Embryonic facial prominence (tissue), 1 donor: ENCODE results near the gene WNK2.
"Not testable (repeated sequence)": the region's sequence is repeated elsewhere in the genome, so short reads cannot be mapped to it uniquely, and the experiment has no call there.

Experiments
- DNase-seq: peaks from one replicate; pipeline ENCODE4 v3.0.0-alpha.2; 2016; ENCODE audit errors: extremely low spot score

Gene WNK2

GRCh38 chr9:93183663-93184431, at the start of gene WNK2:
WNK2 (plus strand) TSS chr9:93184139; CDS start chr9:93184930, 791 bp downstream.
- DNase-seq, result no peak

- no peak for DNase-seq
These were observed 49.0 kb upstream of the WNK2 start for GRCh38 chr9:93134740-93135444.

DNA sequence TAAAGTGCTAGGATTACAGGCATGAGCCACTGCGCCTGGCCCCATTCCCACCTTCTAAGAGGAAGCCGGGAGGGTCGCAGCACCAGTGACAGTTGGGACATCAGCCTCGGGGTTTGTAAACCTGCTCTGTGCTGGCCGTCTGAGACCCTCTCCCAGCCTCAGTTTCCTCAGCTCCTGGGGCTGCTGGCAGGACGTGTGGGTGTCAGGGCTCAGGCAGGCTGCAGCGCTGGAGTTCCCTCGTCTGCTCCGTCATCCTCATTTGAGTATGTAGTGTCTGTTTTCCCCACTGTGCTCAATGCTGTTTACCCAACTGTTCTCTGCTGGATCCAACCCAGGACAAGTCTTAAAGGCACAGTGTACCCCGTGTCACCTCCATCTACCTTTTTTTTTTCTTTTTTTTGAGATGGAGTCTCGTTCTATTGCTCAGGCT, 47.9 kb upstream of the WNK2 start:
- DNase-seq, result no peak

DNA sequence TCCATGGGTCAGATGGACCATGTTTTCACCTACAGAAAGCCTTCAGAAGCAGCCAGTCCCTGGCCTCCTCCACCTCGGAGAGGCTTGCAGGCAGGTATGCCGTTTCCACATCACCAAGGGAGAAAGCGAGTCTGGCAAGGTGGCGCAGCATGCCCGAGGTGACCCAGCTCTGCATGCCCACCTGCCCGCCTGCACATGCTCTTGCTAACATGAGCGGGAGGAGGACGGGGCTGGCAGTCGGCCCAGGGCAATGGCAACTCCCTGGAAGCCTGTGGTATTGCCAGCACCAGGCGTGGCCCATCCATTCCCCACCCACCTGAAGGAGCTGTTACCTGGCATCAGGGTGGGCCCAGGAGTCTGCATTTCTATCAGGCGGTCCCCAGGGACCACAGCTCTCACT, 46.6 kb upstream of the WNK2 start:
- DNase-seq, result no peak

- no peak for DNase-seq
These were observed 45.7 kb upstream of the WNK2 start for GRCh38 chr9:93138171-93138764.

- DNase-seq, result no peak
These were observed 44.4 kb upstream of the WNK2 start for GRCh38 chr9:93139365-93140182.

GRCh38 chr9:93141771-93142483, 42.0 kb upstream of the WNK2 start:
- DNase-seq, result no peak

DNA sequence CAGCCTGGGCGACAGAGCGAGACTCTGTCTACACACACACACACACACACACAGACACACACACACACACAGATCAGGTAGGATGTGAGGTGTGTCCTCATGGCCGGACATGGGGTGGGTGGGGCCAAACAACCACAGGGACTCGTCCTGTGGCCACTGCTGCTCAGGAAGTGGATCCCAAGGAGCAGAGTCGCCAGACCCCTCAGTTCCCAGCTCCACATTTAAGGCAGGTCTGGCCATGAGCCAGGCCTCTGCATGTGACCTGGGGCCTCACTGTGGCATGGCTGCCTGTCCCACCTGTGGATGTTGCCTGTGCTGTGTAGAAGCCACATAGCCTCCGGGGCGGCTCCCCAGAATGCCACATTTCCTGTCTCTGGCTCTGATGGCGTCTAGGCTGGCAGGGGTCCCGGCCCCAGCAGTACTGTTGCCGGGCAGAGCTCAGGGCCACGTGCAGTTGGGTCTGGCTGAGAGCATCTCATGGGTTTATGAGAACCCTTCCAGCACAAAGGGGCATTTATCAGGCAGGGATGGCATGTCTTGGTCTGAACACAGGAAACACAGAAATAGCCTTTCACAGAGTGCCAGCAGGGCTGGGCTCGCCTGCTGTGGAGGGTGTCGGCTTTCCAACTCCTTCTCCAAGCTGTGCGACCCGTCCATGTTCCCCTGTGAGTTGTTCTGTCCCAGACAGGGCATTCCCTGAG, 40.0 kb upstream of the WNK2 start:
- DNase-seq, result no peak

DNA sequence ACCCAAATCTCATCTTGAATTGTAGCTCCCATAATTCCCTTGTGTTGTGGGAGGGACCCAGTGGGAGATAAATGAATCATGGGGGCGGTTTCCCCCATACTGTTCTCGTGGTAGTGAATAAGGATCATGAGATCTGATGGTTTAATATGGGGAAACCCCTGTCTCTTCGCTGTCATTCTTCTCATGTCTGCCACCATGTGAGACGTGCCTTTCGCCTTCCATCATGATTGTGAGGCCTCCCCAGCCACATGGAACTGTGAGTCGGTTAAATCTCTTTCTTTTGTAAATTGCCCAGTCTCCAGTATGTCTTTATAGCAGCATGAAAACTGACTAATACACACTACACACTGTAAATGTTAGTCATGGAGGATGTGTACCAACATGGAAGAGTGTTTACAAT, 37.2 kb upstream of the WNK2 start:
- not testable (repeated sequence) for DNase-seq

DNA sequence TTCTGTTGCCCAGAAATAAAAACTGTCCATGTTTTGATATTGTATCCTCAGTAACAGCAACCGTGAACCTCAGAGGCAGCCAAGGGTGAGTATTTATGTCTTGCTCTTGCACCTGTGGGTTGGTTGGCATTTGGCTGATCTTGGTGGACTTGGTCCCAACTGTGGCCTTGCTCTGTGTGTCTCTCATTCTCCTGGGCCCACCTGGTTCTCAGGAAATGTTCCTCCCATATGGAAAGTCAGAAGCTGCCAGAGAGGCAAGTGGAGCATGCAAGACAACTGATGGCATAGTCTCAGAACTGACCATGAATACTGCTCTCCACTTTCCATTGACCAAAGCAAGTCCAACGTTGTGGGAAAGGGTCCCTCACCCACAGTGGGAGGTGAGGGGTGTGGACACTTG, 36.3 kb upstream of the WNK2 start:
- no peak for DNase-seq

- no peak for DNase-seq
These were observed 35.2 kb upstream of the WNK2 start for GRCh38 chr9:93148721-93149120.

DNA sequence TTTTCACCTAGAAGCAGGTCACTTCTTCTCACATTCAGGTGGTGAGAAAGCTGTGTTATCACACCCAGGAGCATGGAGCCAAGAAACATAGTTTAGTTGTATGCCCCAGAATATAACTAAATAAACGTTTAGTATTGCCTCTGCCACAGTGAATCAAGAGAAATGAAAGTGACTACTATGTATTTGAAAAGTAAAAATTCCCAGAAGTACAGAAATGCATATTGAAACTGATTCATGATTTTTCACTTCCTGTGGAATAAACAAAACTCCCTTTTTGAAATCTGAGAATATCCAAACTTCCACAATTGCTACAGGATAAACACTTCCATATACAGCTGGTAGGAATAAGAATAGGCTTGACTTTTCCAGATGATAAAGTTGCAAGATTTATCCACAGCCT, 34.6 kb upstream of the WNK2 start:
- no peak for DNase-seq

DNA sequence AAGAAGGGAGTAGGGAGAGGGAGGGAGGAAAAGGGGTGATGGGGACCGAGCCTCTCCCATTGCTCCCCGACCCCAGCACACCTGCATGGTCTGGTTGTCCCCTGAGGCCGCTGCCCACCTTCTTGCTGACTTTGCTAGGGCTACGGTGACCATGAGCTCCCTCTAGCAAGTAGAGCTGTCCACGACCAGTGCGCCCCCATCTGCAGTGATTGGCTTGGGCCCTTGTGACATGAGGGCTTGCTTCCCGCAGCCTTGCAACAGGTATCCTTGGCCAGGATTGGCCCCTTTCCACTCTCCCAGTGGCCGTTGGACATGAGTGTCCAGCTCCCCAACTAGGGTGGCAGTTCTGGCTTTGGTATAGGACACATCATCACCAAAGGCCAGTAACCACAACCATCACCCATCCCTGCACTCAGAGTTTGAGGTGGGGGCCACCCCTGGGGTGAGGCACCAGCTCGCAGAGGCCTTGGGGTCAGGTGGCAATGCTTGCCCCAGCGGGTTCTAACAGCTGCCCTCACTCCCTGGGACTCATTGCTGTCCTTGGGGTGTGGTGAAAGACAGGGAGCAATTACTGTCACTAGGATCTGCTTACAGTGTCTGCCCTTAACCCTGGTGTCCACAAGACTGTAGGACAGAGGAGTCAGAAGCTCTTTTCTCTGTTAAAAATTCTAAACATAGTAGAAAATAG, 32.7 kb upstream of the WNK2 start:
- no peak for DNase-seq

GRCh38 chr9:93154293-93154903, 29.5 kb upstream of the WNK2 start:
- DNase-seq, result no peak

GRCh38 chr9:93155716-93156474, 28.0 kb upstream of the WNK2 start:
- DNase-seq, result no peak

DNA sequence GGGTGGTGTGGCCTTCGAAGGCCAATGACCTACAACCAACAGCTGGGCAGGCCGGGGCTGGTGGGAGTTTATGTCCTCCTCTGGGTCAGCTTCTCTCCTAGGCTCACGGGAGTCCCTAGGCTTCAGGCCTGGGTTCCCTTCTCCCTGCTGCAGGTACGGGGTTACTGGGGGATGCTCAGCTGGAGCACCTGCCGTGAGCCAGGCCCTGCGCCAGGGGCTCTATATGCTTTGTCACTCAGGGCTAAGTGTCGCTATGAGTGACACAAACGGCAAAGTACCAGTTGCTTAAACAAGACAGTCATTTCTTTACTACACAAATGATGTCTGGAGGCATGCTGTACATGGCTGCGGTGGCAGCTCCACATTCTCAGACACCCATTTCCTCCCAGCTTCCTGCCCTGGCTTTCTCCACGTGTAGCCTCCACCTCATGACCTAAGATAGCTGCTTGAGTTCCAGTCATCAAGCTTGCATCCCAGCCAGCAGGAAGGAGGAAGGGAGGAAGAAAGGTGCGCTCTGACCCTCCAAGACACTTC, 27.4 kb upstream of the WNK2 start:
- no peak for DNase-seq

DNA sequence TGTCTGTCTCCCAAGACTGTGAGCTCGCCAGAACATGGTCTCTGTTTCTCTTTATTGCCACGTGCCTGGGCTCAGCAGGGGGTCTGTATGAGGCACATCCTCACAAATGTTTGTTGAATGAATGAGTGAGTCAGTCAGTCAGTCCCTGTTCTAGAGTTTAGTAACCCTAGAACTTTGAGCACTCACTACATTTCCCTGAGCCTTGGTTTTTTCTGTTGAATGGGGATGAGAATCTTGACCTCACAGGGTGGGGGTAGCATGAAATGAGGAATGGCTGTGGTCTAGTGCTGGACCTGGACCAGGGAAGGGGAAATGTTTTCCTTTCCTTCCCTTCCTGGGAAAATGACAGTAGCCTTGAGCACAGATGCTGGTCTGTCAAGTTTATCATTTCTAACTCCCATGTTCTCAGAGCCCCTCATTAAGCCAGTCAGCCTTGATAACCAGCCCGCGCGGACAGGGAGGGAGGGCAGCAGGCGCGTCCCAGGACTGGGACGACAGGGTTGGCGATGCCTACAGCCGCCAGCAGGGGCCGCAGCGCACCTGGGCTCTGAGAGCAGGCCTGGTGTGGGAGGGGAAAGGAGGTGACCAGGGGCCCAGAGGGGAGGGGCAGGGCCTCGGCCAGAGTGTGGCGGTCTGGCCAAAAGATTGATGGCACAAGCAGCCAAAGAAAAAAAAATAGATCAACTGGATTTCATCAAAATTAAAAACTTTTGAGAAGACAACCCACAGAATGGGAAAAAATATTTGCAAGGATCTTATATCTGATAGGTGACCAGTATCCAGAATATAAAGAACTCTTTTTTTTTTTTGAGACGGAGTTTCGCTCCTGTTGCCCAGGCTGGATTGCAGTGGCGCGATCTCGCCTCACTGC, 24.1 kb upstream of the WNK2 start:
- DNase-seq, result no peak
